SK-N-MC (cell line): Measurements from ENCODE around the gene TPRA1.

Experiments
- EZH2 ChIP-seq: fragments of 200-600 bp; sonication (generic); IDR thresholded peaks from one replicate; pipeline ENCODE4 v1.6.1; 2017; ENCODE audit warnings: antibody characterized with exemption
- POLR2AphosphoS5 ChIP-seq: IDR thresholded peaks from 2 replicates; pipeline ENCODE4 v1.6.1; 2012; ENCODE audit warnings: mild to moderate bottlenecking, low read depth, low read length, borderline replicate concordance

DNA sequence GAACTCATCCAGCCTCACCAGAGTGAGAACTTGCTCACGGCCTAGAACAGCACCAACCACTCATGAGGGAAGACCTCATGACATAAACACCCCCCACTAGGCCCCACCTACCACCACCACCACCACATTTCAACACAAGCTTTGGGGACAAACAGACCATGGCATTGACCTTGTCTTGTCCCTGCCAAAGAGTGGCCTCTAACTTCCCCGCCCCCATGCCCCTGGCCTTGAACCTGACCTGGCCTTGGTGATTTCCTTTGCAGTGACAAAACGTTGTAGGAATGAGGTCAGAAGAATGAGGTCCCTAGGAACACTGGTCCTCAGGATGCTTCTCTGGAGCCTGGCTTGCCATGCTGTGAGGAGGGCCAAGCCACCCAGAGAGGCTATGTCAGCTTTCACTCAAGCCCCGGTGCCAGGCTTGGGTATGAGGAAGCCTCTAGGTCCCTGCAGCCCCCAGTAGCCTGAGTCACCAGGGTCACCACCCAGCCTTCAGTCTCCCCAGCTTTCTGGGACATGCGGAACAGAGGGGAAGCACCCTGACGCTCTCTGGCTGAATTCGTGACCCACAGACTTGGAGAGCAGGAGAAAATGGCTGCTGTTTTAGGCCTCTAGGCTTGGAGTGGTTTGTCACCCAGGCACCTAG is 57.9 kb downstream of the TPRA1 start:
- TF ChIP-seq EZH2, result no peak
- no peak for TF ChIP-seq POLR2AphosphoS5
